Neural progenitor cell (in vitro differentiated cells): ENCODE data around the gene SLC6A12. TPM values are rescaled to one million over a fixed set of nuclear protein-coding genes. Genes with fewer than 3 reads are reported as not detected.
A peak's percentile ranks its signal among the peaks of the same experiment; 100 is the strongest.

Experiments used
- DNase-seq: peaks from one replicate; pipeline ENCODE4 v3.0.0-alpha.2; 2016; ENCODE audit warnings: low spot score
- H2AFZ ChIP-seq: fragments of 200-600 bp; sonication (generic); replicated peaks from 2 replicates; pipeline ENCODE4 v1.6.1; 2016; ENCODE audit warnings: antibody characterized with exemption
- H3F3A ChIP-seq: fragments of 200-600 bp; sonication (generic); 2 replicates; pipeline ENCODE4 v1.6.1; 2016; ENCODE audit warnings: antibody characterized with exemption, low read depth
- H3K27ac ChIP-seq: fragments of 200-600 bp; sonication (generic); 2 replicates; pipeline ENCODE4 v1.5.1; 2016; ENCODE audit warnings: mild to moderate bottlenecking
- H3K27me3 ChIP-seq: fragments of 200-600 bp; sonication (generic); 2 replicates; pipeline ENCODE4 v1.6.1; 2016; ENCODE audit warnings: mild to moderate bottlenecking, moderate library complexity
- H3K36me3 ChIP-seq: fragments of 200-600 bp; sonication (generic); 2 replicates; pipeline ENCODE4 v1.5.1; 2016
- H3K4me1 ChIP-seq: fragments of 200-600 bp; sonication (generic); 2 replicates; pipeline ENCODE4 v1.6.1; 2016; ENCODE audit warnings: mixed run types
- H3K4me2 ChIP-seq: fragments of 200-600 bp; sonication (generic); 2 replicates; pipeline ENCODE4 v1.6.1; 2016
- H3K4me3 ChIP-seq: fragments of 200-600 bp; sonication (generic); 2 replicates; pipeline ENCODE4 v1.5.1; 2016
- H3K79me2 ChIP-seq: fragments of 200-600 bp; sonication (generic); 2 replicates; pipeline ENCODE4 v1.6.1; 2016; ENCODE audit warnings: low read depth
- H3K9ac ChIP-seq: fragments of 200-600 bp; sonication (generic); 2 replicates; pipeline ENCODE4 v1.6.1; 2016
- H3K9me3 ChIP-seq: fragments of 200-600 bp; sonication (generic); 2 replicates; pipeline ENCODE4 v1.5.1; 2016; ENCODE audit warnings: low read depth
- H4K20me1 ChIP-seq: fragments of 200-600 bp; sonication (generic); 2 replicates; pipeline ENCODE4 v1.6.1; 2016; ENCODE audit warnings: low read depth
- H3K27ac Mint-ChIP-seq: 3 replicates; pipeline ENCODE4 v1.8.0; 2021; ENCODE audit warnings: mixed read lengths
- H3K27me3 Mint-ChIP-seq: 2 replicates; pipeline ENCODE4 v1.8.0; 2022; ENCODE audit warnings: low read depth, mild to moderate bottlenecking, inconsistent platforms, moderate library complexity, mixed read lengths; ENCODE audit not compliant: insufficient read depth
- H3K36me3 Mint-ChIP-seq: 3 replicates; pipeline ENCODE4 v1.8.0; 2021; ENCODE audit warnings: mixed read lengths
- H3K4me1 Mint-ChIP-seq: 3 replicates; pipeline ENCODE4 v1.8.0; 2021; ENCODE audit warnings: mixed read lengths
- H3K4me3 Mint-ChIP-seq: 3 replicates; pipeline ENCODE4 v1.8.0; 2021; ENCODE audit warnings: mild to moderate bottlenecking, moderate library complexity, mixed read lengths
- H3K9me3 Mint-ChIP-seq: 3 replicates; pipeline ENCODE4 v1.8.0; 2020; ENCODE audit warnings: mixed read lengths
- EZH2 ChIP-seq: fragments of 200-600 bp; sonication (generic); IDR thresholded peaks from 2 replicates; pipeline ENCODE4 v1.6.1; 2017; ENCODE audit warnings: antibody characterized with exemption, mild to moderate bottlenecking, moderate library complexity
- EZH2phosphoT487 ChIP-seq: fragments of 200-600 bp; sonication (generic); IDR thresholded peaks from 2 replicates; pipeline ENCODE4 v1.6.1; 2017; ENCODE audit warnings: antibody characterized with exemption
- total RNA-seq: library from RNA; depleted of rRNA; stranded (reverse); fragments of >200 nt; gene quantifications from 2 replicates; pipeline ENCODE4 v1.2.3, GENCODE V29; 2015; ENCODE audit warnings: low replicate concordance
- TF ChIP-seq, protein P1 (sequence below): fragments of 200-600 bp; sonication (generic); IDR thresholded peaks from 2 replicates; pipeline ENCODE4 v1.5.1; 2017; ENCODE audit warnings: antibody characterized with exemption, mild to moderate bottlenecking

Gene SLC6A12
- total RNA-seq, 1 donor from 2014 or later: not detected

DNA sequence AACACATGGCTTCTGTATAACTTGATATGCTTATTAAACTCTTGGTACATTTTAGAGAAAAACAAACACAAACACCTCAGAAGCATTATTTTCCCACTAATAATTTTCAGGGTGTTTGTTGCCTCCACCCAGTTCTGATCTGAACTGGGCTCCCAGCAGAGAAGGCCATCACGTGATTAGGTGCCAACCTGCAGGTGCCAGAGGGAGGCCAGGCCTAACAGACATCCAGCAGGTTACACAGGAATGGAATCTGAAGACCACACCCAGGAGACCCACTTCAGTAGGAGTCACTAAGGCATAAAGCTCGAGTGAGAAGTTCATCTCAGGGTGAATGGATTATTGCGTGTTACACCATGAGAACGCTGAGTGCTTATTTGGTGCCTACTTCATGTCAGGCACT is 8.9 kb downstream of the SLC6A12 start:
- no peak overlapping the region for H2AFZ ChIP-seq
- peaks cover 6% of the 10 kb centered on the region for H3K4me1 ChIP-seq
- H3K36me3 ChIP-seq: no peaks in the 10 kb centered on the region
- peaks cover 100% of the 10 kb centered on the region for H3K27me3 ChIP-seq
- no peaks in the 10 kb centered on the region for H3K9me3 Mint-ChIP-seq
- H3K79me2 ChIP-seq: no peaks in the 10 kb centered on the region
- no peak for DNase-seq
- H3K9ac ChIP-seq: no peak overlapping the region
- no peak overlapping the region for H3K27ac ChIP-seq
- peaks cover 5% of the 10 kb centered on the region for H3K4me1 Mint-ChIP-seq
- H3K27ac Mint-ChIP-seq: no peak overlapping the region
- no peak overlapping the region for H3K4me2 ChIP-seq
- H3F3A ChIP-seq: peaks cover 15% of the 10 kb centered on the region
- no peaks in the 10 kb centered on the region for H3K9me3 ChIP-seq
- no peaks in the 10 kb centered on the region for H4K20me1 ChIP-seq
- peaks cover 49% of the 10 kb centered on the region for H3K27me3 Mint-ChIP-seq
- H3K36me3 Mint-ChIP-seq: no peaks in the 10 kb centered on the region
- no peak for TF ChIP-seq EZH2phosphoT487
- no peak for TF ChIP-seq EZH2
- TF ChIP-seq, protein P1, sequence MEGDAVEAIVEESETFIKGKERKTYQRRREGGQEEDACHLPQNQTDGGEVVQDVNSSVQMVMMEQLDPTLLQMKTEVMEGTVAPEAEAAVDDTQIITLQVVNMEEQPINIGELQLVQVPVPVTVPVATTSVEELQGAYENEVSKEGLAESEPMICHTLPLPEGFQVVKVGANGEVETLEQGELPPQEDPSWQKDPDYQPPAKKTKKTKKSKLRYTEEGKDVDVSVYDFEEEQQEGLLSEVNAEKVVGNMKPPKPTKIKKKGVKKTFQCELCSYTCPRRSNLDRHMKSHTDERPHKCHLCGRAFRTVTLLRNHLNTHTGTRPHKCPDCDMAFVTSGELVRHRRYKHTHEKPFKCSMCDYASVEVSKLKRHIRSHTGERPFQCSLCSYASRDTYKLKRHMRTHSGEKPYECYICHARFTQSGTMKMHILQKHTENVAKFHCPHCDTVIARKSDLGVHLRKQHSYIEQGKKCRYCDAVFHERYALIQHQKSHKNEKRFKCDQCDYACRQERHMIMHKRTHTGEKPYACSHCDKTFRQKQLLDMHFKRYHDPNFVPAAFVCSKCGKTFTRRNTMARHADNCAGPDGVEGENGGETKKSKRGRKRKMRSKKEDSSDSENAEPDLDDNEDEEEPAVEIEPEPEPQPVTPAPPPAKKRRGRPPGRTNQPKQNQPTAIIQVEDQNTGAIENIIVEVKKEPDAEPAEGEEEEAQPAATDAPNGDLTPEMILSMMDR: no peak
- H3K4me3 Mint-ChIP-seq: no peak overlapping the region
- no peak overlapping the region for H3K4me3 ChIP-seq

GRCh38 chr12:204261-204678 is 9.7 kb downstream of the SLC6A12 start:
- peaks cover 11% of the 10 kb centered on the region for H3K4me1 Mint-ChIP-seq
- peaks cover 15% of the 10 kb centered on the region for H3F3A ChIP-seq

GRCh38 chr12:203462-204260 is 10.3 kb downstream of the SLC6A12 start:
- Mint-ChIP-seq H3K9me3 (no peaks in the 10 kb centered on the region), H3K36me3 (no peaks in the 10 kb centered on the region), H3K27ac (no peak overlapping the region), H3K4me3 (peak overlapping the region; percentile 83), H3K4me1 (peaks cover 13% of the 10 kb centered on the region), H3K27me3 (peaks cover 49% of the 10 kb centered on the region)
- H3F3A ChIP-seq: peaks cover 15% of the 10 kb centered on the region
- H2AFZ ChIP-seq: peak overlapping the region; percentile 96
- peak overlapping the region; percentile 83 for H3K4me2 ChIP-seq
- no peak overlapping the region for H3K27ac ChIP-seq
- no peaks in the 10 kb centered on the region for H3K79me2 ChIP-seq
- no peaks in the 10 kb centered on the region for H3K9me3 ChIP-seq
- H3K27me3 ChIP-seq: peaks cover 100% of the 10 kb centered on the region
- TF ChIP-seq EZH2 (no peak), EZH2phosphoT487 (peak; percentile 69)
- TF ChIP-seq, protein P1: peak; percentile 30
- H4K20me1 ChIP-seq: no peaks in the 10 kb centered on the region
- no peak overlapping the region for H3K9ac ChIP-seq
- peak; percentile 82 for DNase-seq
- no peaks in the 10 kb centered on the region for H3K36me3 ChIP-seq
- H3K4me3 ChIP-seq: peak overlapping the region; percentile 72
- peaks cover 6% of the 10 kb centered on the region for H3K4me1 ChIP-seq

More at GRCh38 chr12:204261-204678, 9.7 kb downstream of the SLC6A12 start:
- Histone ChIP-seq H3K27ac (no peak overlapping the region), H2AFZ (no peak overlapping the region), H3K9ac (no peak overlapping the region), H3K4me1 (peaks cover 6% of the 10 kb centered on the region), H3K36me3 (no peaks in the 10 kb centered on the region), H4K20me1 (no peaks in the 10 kb centered on the region), H3K4me3 (peak overlapping the region; percentile 72), H3K4me2 (peak overlapping the region; percentile 83), H3K9me3 (no peaks in the 10 kb centered on the region), H3K79me2 (no peaks in the 10 kb centered on the region), H3K27me3 (peaks cover 100% of the 10 kb centered on the region)
- TF ChIP-seq, protein P1: no peak
- no peak for TF ChIP-seq EZH2
- no peak for TF ChIP-seq EZH2phosphoT487
- H3K36me3 Mint-ChIP-seq: no peaks in the 10 kb centered on the region
- H3K27ac Mint-ChIP-seq: no peak overlapping the region
- DNase-seq: no peak
- H3K27me3 Mint-ChIP-seq: peaks cover 53% of the 10 kb centered on the region
- peak overlapping the region; percentile 83 for H3K4me3 Mint-ChIP-seq
- H3K9me3 Mint-ChIP-seq: no peaks in the 10 kb centered on the region
